GM13977 (cell line): ENCODE data around the gene IPCEF1.

ENCODE experiments used
- DNase-seq: peaks from one replicate; pipeline ENCODE4 v3.0.0; 2012; ENCODE audit warnings: low spot score
- CTCF ChIP-seq: IDR thresholded peaks from 2 replicates; pipeline ENCODE4 v1.5.1; 2012; ENCODE audit warnings: mild to moderate bottlenecking, control low read depth; ENCODE audit not compliant: insufficient read depth; ENCODE audit errors: extremely low read depth, missing control alignments
- in situ Hi-C: fragments of 300-500 bp; cut with MboI; formaldehyde crosslinking; loops from one replicate; pipeline ENCODE4 v1.12.0; 2022; ENCODE audit warnings: low sequenced_read_pairs, low pct_unique_long_range_greater_than_20kb, mixed read lengths, inconsistent platforms; ENCODE audit not compliant: unreplicated experiment

The IPCEF1 gene

GRCh38 chr6:154230910-154231595 is 125.5 kb downstream of the IPCEF1 start:
- in situ Hi-C loops = no loop called here
- TF ChIP-seq CTCF = no peak
- no peak for DNase-seq

- TF ChIP-seq CTCF = no peak
- no peak for DNase-seq
- in situ Hi-C loops = no loop called here
Observed at GRCh38 chr6:154230393-154230792, 126.2 kb downstream of the IPCEF1 start.

- in situ Hi-C loops = no loop called here
- TF ChIP-seq CTCF = no peak
- DNase-seq = no peak
Observed at GRCh38 chr6:154229786-154230185, 126.8 kb downstream of the IPCEF1 start.

- no peak for DNase-seq
- in situ Hi-C loops = no loop called here
- no peak for TF ChIP-seq CTCF
Observed at GRCh38 chr6:154228521-154228905, 128.1 kb downstream of the IPCEF1 start.

- in situ Hi-C loops = no loop called here
- no peak for DNase-seq
- TF ChIP-seq CTCF = no peak
Observed at GRCh38 chr6:154227862-154228520, 128.6 kb downstream of the IPCEF1 start.

- in situ Hi-C loops = no loop called here
- no peak for TF ChIP-seq CTCF
- no peak for DNase-seq
Observed at GRCh38 chr6:154226461-154226860, 130.1 kb downstream of the IPCEF1 start.

- in situ Hi-C loops = no loop called here
- TF ChIP-seq CTCF = no peak
Observed at GRCh38 chr6:154223296-154223695, 133.3 kb downstream of the IPCEF1 start.

More at GRCh38 chr6:154223296-154223695, 133.3 kb downstream of the IPCEF1 start:
- no peak for DNase-seq
